B cell (primary cell): ENCODE results near the gene STARD10. TPM values are rescaled to one million over a fixed set of nuclear protein-coding genes. Genes with fewer than 3 reads are reported as not detected.

Experiments
- ATAC-seq: fragments of 200-7000 bp; cut with Tn5 transposase; one replicate; pipeline ENCODE4 v1.10.0; 2021; ENCODE audit warnings: low read depth, mild to moderate bottlenecking, moderate number of reproducible peaks, moderate library complexity
- CTCF ChIA-PET: fragments of 350-600 bp; sonication (Branson Sonifier 250); formaldehyde crosslinking; loops from one replicate; lab custom pipeline; 2021; ENCODE audit warnings: antibody characterized with exemption, inconsistent platforms; lab: Charles Lee
- POLR2A ChIA-PET: fragments of 350-600 bp; sonication (Branson Sonifier 250); formaldehyde crosslinking; loops from one replicate; lab custom pipeline; 2021; ENCODE audit warnings: antibody characterized with exemption; lab: Charles Lee
- DNase-seq: peaks from one replicate; pipeline ENCODE4 v3.0.0; 2013
- H2AFZ ChIP-seq: 2 replicates; pipeline ENCODE4 v1.6.1; 2012; ENCODE audit warnings: mild to moderate bottlenecking, low read depth, low read length; ENCODE audit not compliant: insufficient read depth, poor library complexity, severe bottlenecking
- H3K27ac ChIP-seq, 2 donors: 1 replicate in 1 of 2; 2 replicates in 1 of 2; pipeline ENCODE4 v1.5.1; 2012 to 2013; ENCODE audit warnings: low read length in 2 of 2, mild to moderate bottlenecking in 2 of 2, moderate library complexity in 1 of 2
- H3K27me3 ChIP-seq, 4 experiments: fragments of 200-600 bp in 1 of 4; sonication (generic) in 1 of 4; replicated peaks in 1 of 4; 1 replicate in 2 of 4; 2 replicates in 2 of 4; pipeline versions ENCODE4 v1.6.1 to v1.7.0; 2013 to 2016; ENCODE audit warnings: low read length in 3 of 4, mild to moderate bottlenecking in 2 of 4, mixed read lengths in 1 of 4, moderate library complexity in 1 of 4; ENCODE audit not compliant: insufficient read depth in 4 of 4, control insufficient read depth in 3 of 4; ENCODE audit errors: control extremely low read depth in 1 of 4
- H3K36me3 ChIP-seq, 2 experiments: replicated peaks in 1 of 2; 1 replicate in 1 of 2; 2 replicates in 1 of 2; pipeline versions ENCODE4 v1.6.1 to v1.7.1; 2013; ENCODE audit warnings: low read length in 1 of 2; ENCODE audit not compliant: insufficient read depth in 2 of 2, control insufficient read depth in 1 of 2; ENCODE audit errors: control extremely low read depth in 1 of 2, extremely low read depth in 1 of 2
- H3K4me1 ChIP-seq, 2 donors: fragments of 200-600 bp in 1 of 2; sonication (generic) in 1 of 2; 1 replicate in 1 of 2; 2 replicates in 1 of 2; pipeline versions ENCODE4 v1.5.1 to v1.6.1; 2013 to 2017; ENCODE audit warnings: low read length in 2 of 2; ENCODE audit not compliant: control insufficient read depth in 2 of 2, insufficient read depth in 2 of 2
- H3K4me2 ChIP-seq: replicated peaks from 2 replicates; pipeline ENCODE3; 2012; ENCODE audit warnings: mild to moderate bottlenecking, low read depth, low read length; ENCODE audit not compliant: poor library complexity, severe bottlenecking
- H3K4me3 ChIP-seq, 5 experiments: fragments of 200-600 bp in 1 of 5; sonication (generic) in 1 of 5; 1 replicate in 3 of 5; 2 replicates in 2 of 5; pipeline versions ENCODE4 v1.5.1 to v1.7.0; 2011 to 2016; ENCODE audit warnings: low read length in 4 of 5, mild to moderate bottlenecking in 4 of 5, low read depth in 2 of 5, control low read depth in 1 of 5, moderate library complexity in 1 of 5; ENCODE audit not compliant: insufficient read depth in 1 of 5; ENCODE audit errors: control extremely low read depth in 1 of 5, extremely low read depth in 1 of 5
- H3K79me2 ChIP-seq: fragments of 200-600 bp; sonication (generic); one replicate; pipeline ENCODE4 v1.6.0; 2016; ENCODE audit warnings: low read length; ENCODE audit not compliant: control insufficient read depth, insufficient read depth
- H3K9ac ChIP-seq: fragments of 200-600 bp; sonication (generic); 2 replicates; pipeline ENCODE4 v1.6.1; 2017; ENCODE audit warnings: mild to moderate bottlenecking, low read length, moderate library complexity
- H3K9me3 ChIP-seq, 3 donors: one replicate each; pipeline versions ENCODE4 v1.6.1 to v1.7.1; 2013; ENCODE audit warnings: low read length in 2 of 3; ENCODE audit not compliant: control insufficient read depth in 2 of 3, insufficient read depth in 1 of 3; ENCODE audit errors: control extremely low read depth in 1 of 3
- H4K20me1 ChIP-seq: 2 replicates; pipeline ENCODE4 v1.6.0; 2012; ENCODE audit warnings: mild to moderate bottlenecking, low read length; ENCODE audit not compliant: insufficient read depth, control insufficient read depth, poor library complexity, severe bottlenecking
- H3K27ac Mint-ChIP-seq: one replicate; pipeline ENCODE4 v1.8.0; 2021; ENCODE audit warnings: mixed read lengths
- H3K27me3 Mint-ChIP-seq: one replicate; pipeline ENCODE4 v1.8.0; 2021; ENCODE audit warnings: mixed read lengths
- H3K4me1 Mint-ChIP-seq: one replicate; pipeline ENCODE4 v1.8.0; 2021; ENCODE audit warnings: mixed read lengths
- H3K4me3 Mint-ChIP-seq: one replicate; pipeline ENCODE4 v1.8.0; 2021; ENCODE audit warnings: mixed read lengths
- H3K9me3 Mint-ChIP-seq: one replicate; pipeline ENCODE4 v1.8.0; 2022; ENCODE audit warnings: mixed read lengths; ENCODE audit not compliant: insufficient read depth
- EZH2 ChIP-seq: IDR thresholded peaks from 2 replicates; pipeline ENCODE4 v1.6.1; 2012; ENCODE audit warnings: borderline replicate concordance, low read depth, mild to moderate bottlenecking, moderate library complexity, low read length; ENCODE audit not compliant: insufficient read depth, poor library complexity, severe bottlenecking
- WGBS: methylation state at CpG from one replicate; pipeline ENCODE4 v1.1.5; 2013; ENCODE audit warnings: missing lambda C conversion rate; ENCODE audit not compliant: insufficient coverage; 5-methylcytosine and 5-hydroxymethylcytosine counted together
- intact Hi-C: fragments of 100-400 bp; cut with micrococcal nuclease; formaldehyde crosslinking; loops from one replicate; pipeline ENCODE4 v1.10.0; 2022
- polyA plus RNA-seq: library from polyadenylated mRNA; depleted of rRNA; stranded (reverse); fragments of >200 nt; gene quantifications from 2 replicates; pipeline ENCODE4 v1.2.3, GENCODE V29; 2012
- total RNA-seq, 2 donors: library from RNA; stranded (reverse); fragments of 120-200 nt in 1 of 2; gene quantifications; 1 replicate in 1 of 2; 2 replicates in 1 of 2; pipeline versions ENCODE4 v1.2.3 to v1.2.4, GENCODE V29; 2013 to 2022
- TF ChIP-seq, protein P1 (sequence below): fragments of 200-600 bp; IDR thresholded peaks from one replicate; pipeline ENCODE4 v1.8.0; 2022; ENCODE audit warnings: antibody characterized with exemption, mild to moderate bottlenecking

Gene STARD10
- total and polyA plus RNA-seq, 2 donors (not counting 1 experiment from before 2014, with no cell fraction given) = 37.5 to 39.2 TPM

GRCh38 chr11:72821920-72822799 lies 28.3 kb upstream of the STARD10 start:
- peak overlapping the region; percentile 69 for H3K4me3 Mint-ChIP-seq
- no peaks in the 10 kb centered on the region for H3K27me3 Mint-ChIP-seq
- H3K4me3 ChIP-seq = peak overlapping the region in 3 of 5 experiments; percentile 29 to 44 (median 43)
- H3K36me3 ChIP-seq = peaks cover 0 to 75% of the 10 kb centered on the region in 2 experiments
- ChIA-PET POLR2A (interaction anchor here (0.5 to 2.0 kb wide), 7 partner anchors 9 to 100 kb away, joined by 3 to 6 read pairs (median 4); partner anchors contain the start of gene STARD10), CTCF (interaction anchor here (0.7 to 3.1 kb wide), 9 partner anchors 10 to 363 kb away, joined by 3 to 18 read pairs (median 4); partner anchors contain the start of gene STARD10)
- H3K9me3 Mint-ChIP-seq = no peaks in the 10 kb centered on the region
- DNase-seq (peak; percentile 90), ATAC-seq (peak; percentile 84)
- H3K4me2 ChIP-seq = peak overlapping the region; percentile 71
- H3K9ac ChIP-seq = peak overlapping the region; percentile 44
- H3K27ac ChIP-seq = peak overlapping the region; percentile 59 to 86
- intact Hi-C loops = loop anchor here (1.0 to 5.0 kb wide), 7 partner anchors 8 to 555 kb away; partner anchors contain the start of genes ARAP1, ATG16L2, RELT and STARD10
- peak overlapping the region; percentile 95 for H3K27ac Mint-ChIP-seq
- H3K4me1 Mint-ChIP-seq = peaks cover 52% of the 10 kb centered on the region
- peaks cover 49% of the 10 kb centered on the region for H4K20me1 ChIP-seq
- peaks cover 16 to 33% of the 10 kb centered on the region in 2 donors for H3K4me1 ChIP-seq
- H3K9me3 ChIP-seq = peaks cover 0 to 4% (median 0%) of the 10 kb centered on the region in 3 donors
- TF ChIP-seq EZH2 = no peak
- TF ChIP-seq, protein P1, sequence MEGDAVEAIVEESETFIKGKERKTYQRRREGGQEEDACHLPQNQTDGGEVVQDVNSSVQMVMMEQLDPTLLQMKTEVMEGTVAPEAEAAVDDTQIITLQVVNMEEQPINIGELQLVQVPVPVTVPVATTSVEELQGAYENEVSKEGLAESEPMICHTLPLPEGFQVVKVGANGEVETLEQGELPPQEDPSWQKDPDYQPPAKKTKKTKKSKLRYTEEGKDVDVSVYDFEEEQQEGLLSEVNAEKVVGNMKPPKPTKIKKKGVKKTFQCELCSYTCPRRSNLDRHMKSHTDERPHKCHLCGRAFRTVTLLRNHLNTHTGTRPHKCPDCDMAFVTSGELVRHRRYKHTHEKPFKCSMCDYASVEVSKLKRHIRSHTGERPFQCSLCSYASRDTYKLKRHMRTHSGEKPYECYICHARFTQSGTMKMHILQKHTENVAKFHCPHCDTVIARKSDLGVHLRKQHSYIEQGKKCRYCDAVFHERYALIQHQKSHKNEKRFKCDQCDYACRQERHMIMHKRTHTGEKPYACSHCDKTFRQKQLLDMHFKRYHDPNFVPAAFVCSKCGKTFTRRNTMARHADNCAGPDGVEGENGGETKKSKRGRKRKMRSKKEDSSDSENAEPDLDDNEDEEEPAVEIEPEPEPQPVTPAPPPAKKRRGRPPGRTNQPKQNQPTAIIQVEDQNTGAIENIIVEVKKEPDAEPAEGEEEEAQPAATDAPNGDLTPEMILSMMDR = peak; percentile 52
- no peaks in the 10 kb centered on the region for H3K27me3 ChIP-seq
- no peak overlapping the region for H2AFZ ChIP-seq
- H3K79me2 ChIP-seq = peaks cover 11% of the 10 kb centered on the region
- WGBS = 65% methylated on average over 73 of the region's 82 CpGs
